LNCaP clone FGC (cell line): ENCODE measurements around the gene TRAF7.

ENCODE experiments used
- DNase-seq: peaks from one replicate; pipeline ENCODE4 v3.0.0-alpha.2; 2011; ENCODE audit warnings: low read depth
- H3K4me3 ChIP-seq: 2 replicates; pipeline ENCODE4 v1.5.1; 2011; ENCODE audit warnings: mild to moderate bottlenecking, low read depth, low read length, control low read depth
- CTCF ChIP-seq: IDR thresholded peaks from 2 replicates; pipeline ENCODE4 v1.5.1; 2012; ENCODE audit warnings: mild to moderate bottlenecking; ENCODE audit not compliant: control insufficient read depth, insufficient read depth; ENCODE audit errors: extremely low read depth

TRAF7 gene

GRCh38 chr16:2172688-2173335 lies 17.2 kb downstream of the TRAF7 start:
- TF ChIP-seq CTCF, result no peak
- DNase-seq, result no peak

GRCh38 chr16:2173366-2173765 lies 17.8 kb downstream of the TRAF7 start:
- DNase-seq, result no peak
- no peak for TF ChIP-seq CTCF
- no peak overlapping the region for H3K4me3 ChIP-seq

More at GRCh38 chr16:2172688-2173335, 17.2 kb downstream of the TRAF7 start:
- H3K4me3 ChIP-seq, result no peak overlapping the region

- no peak overlapping the region for H3K4me3 ChIP-seq
- TF ChIP-seq CTCF, result no peak
- no peak for DNase-seq
Observed at GRCh38 chr16:2173916-2174315, 18.3 kb downstream of the TRAF7 start.

GRCh38 chr16:2174396-2175131 lies 19.0 kb downstream of the TRAF7 start:
- TF ChIP-seq CTCF, result no peak
- DNase-seq, result no peak

GRCh38 chr16:2175454-2175853 lies 19.9 kb downstream of the TRAF7 start:
- DNase-seq, result no peak
- H3K4me3 ChIP-seq, result no peak overlapping the region
- no peak for TF ChIP-seq CTCF

More at GRCh38 chr16:2174396-2175131, 19.0 kb downstream of the TRAF7 start:
- H3K4me3 ChIP-seq, result no peak overlapping the region

GRCh38 chr16:2176047-2176446 lies 20.5 kb downstream of the TRAF7 start:
- H3K4me3 ChIP-seq, result no peak overlapping the region
- TF ChIP-seq CTCF, result no peak
- DNase-seq, result no peak
